Central memory CD8-positive, alpha-beta T cell (primary cell): ENCODE data around the gene ARL15.

Experiments used
- ATAC-seq: fragments of 150-1000 bp; cut with Tn5 transposase; replicated peaks from 2 replicates; pipeline ENCODE4 v1.10.0; 2022; ENCODE audit warnings: mild to moderate bottlenecking, moderate FRiP score, moderate number of reproducible peaks; ENCODE audit not compliant: poor library complexity, severe bottlenecking; ENCODE audit errors: extremely low read depth
- DNase-seq, 2 donors: peaks; one replicate each; pipeline ENCODE4 v3.0.0; 2021; ENCODE audit warnings: low spot score in 2 of 2
- H3K27ac Mint-ChIP-seq: one replicate; pipeline ENCODE4 v1.8.0; 2022; ENCODE audit warnings: low read depth, mild to moderate bottlenecking, moderate library complexity, mixed read lengths
- H3K27me3 Mint-ChIP-seq: one replicate; pipeline ENCODE4 v1.8.0; 2022; ENCODE audit warnings: mixed read lengths
- H3K36me3 Mint-ChIP-seq: one replicate; pipeline ENCODE4 v1.8.0; 2022; ENCODE audit warnings: mild to moderate bottlenecking, moderate library complexity, mixed read lengths; ENCODE audit not compliant: insufficient read depth
- H3K4me1 Mint-ChIP-seq: one replicate; pipeline ENCODE4 v1.8.0; 2022; ENCODE audit warnings: mixed read lengths
- H3K4me3 Mint-ChIP-seq: one replicate; pipeline ENCODE4 v1.8.0; 2022; ENCODE audit warnings: mild to moderate bottlenecking, moderate library complexity, mixed read lengths
- H3K9me3 Mint-ChIP-seq: one replicate; pipeline ENCODE4 v1.8.0; 2022; ENCODE audit warnings: mixed read lengths

ARL15 gene

DNA sequence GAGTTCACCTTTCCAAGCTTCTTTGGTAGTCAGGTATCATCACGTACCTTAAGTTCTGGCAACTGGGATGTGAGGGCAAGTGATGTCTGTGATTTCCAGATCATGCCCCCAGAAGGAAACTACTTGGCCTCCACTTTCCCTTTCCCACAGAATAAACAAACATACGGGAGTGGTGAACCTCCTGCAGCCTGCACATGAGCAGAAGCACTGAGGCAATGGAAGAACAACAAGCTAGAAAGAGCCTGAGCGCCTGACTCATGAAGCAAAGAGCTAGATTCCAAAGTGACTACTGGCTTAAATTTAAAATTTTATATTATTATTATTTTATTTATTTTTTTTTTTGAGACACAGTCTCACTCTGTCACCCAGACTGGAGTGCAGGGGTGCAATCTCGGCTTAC lies 35.0 kb downstream of the ARL15 start:
- H3K27ac Mint-ChIP-seq, result no peak overlapping the region

DNA sequence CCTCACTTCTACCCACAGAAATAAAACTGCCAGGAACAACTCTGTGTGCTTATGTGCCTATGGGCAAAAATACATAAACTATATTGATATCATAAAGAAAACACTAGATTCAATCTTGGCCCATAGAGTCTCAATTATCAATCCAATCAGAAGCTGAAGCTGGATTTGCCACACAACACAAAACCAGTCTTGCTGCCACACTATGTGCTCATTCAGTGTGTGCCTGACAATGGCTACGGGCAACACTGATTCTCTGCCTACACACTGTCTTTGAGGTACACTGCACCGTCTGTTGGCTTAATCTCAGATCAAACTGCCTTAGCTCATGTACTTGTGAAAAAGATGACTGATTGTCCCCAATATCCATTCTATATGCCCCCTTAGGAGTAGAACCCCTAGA lies 35.4 kb downstream of the ARL15 start:
- Mint-ChIP-seq H3K27me3 (no peaks in the 10 kb centered on the region), H3K9me3 (no peaks in the 10 kb centered on the region), H3K4me1 (peaks cover 31% of the 10 kb centered on the region), H3K27ac (no peak overlapping the region), H3K36me3 (peaks cover 3% of the 10 kb centered on the region), H3K4me3 (no peak overlapping the region)
- ATAC-seq, result no peak
- no peak for DNase-seq

More for the DNA sequence above, 35.0 kb downstream of the ARL15 start:
- Mint-ChIP-seq H3K9me3 (no peaks in the 10 kb centered on the region), H3K4me3 (no peak overlapping the region), H3K4me1 (peaks cover 31% of the 10 kb centered on the region), H3K27me3 (no peaks in the 10 kb centered on the region), H3K36me3 (peaks cover 3% of the 10 kb centered on the region)
- DNase-seq (no peak), ATAC-seq (no peak)

DNA sequence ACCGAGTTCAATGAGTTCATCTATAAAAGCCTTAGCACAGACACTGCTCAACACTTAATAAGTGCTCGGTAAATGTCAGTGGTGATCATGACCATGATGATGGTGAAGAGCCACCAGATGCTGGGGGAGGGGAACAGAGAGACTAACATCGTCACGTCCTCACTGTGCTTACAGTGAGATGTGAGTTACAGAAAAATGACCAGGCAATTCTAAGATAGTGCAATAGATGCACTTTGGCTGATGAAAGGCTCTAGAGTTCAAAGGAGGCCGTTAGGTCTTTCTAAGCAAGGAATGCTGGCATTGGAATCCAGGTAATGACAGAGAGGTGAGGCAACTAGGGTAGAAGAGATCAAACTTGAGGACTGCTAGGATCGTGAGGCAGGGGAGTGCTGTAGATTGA lies 36.7 kb downstream of the ARL15 start:
- DNase-seq (no peak), ATAC-seq (no peak)
- H3K27ac Mint-ChIP-seq, result peak overlapping the region; percentile 9
- H3K9me3 Mint-ChIP-seq, result no peaks in the 10 kb centered on the region
- H3K27me3 Mint-ChIP-seq, result no peaks in the 10 kb centered on the region
- peaks cover 25% of the 10 kb centered on the region for H3K4me1 Mint-ChIP-seq
- H3K36me3 Mint-ChIP-seq, result peaks cover 3% of the 10 kb centered on the region
- H3K4me3 Mint-ChIP-seq, result no peak overlapping the region

DNA sequence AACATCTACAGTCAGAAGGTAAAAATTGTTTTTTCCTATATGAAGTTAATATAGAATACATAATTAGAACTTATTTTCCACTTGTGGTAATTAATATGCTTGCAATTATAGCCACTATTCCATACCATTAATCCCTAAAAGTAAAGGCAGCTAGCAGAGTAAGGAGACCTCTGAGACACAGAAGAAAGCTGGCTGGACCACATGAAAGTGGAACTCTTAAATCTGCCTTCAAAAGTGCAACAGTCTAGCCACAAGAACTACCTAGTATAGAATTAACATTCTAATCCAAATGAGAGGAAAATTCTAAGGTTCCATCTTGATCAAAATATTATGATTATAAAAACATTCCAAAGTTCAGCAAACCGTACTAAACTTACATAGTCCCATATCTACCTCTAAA lies 37.6 kb downstream of the ARL15 start:
- no peak for ATAC-seq
- Mint-ChIP-seq H3K4me3 (no peak overlapping the region), H3K9me3 (no peaks in the 10 kb centered on the region), H3K4me1 (peaks cover 16% of the 10 kb centered on the region), H3K27me3 (no peaks in the 10 kb centered on the region), H3K27ac (no peak overlapping the region), H3K36me3 (peaks cover 3% of the 10 kb centered on the region)
- DNase-seq, result no peak

DNA sequence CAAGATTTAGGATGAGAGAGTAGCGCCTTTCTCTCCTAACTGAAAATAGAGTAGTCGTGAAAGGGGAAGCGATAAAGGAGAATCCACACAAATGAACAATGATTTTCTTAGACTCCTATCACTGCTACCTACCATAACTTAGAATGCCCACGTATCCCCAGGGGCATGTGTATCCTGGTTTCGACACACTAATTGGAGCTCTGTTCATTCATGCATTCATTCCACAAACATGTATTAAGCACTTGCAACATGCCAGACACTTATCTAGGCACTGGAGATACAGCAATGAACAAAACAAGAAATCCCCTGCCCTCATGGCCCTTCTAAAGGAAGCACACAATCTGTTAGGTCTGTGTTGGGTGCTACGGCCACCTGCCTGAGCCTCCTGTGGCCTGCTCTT lies 40.0 kb downstream of the ARL15 start:
- H3K4me1 Mint-ChIP-seq, result peaks cover 15% of the 10 kb centered on the region
- no peak for DNase-seq
- no peak for ATAC-seq
- no peak overlapping the region for H3K4me3 Mint-ChIP-seq
- H3K9me3 Mint-ChIP-seq, result no peaks in the 10 kb centered on the region
- H3K36me3 Mint-ChIP-seq, result peaks cover 3% of the 10 kb centered on the region
- no peaks in the 10 kb centered on the region for H3K27me3 Mint-ChIP-seq
- H3K27ac Mint-ChIP-seq, result no peak overlapping the region

- Mint-ChIP-seq H3K9me3 (no peaks in the 10 kb centered on the region), H3K4me3 (no peak overlapping the region), H3K4me1 (peaks cover 21% of the 10 kb centered on the region), H3K27ac (no peak overlapping the region), H3K36me3 (no peaks in the 10 kb centered on the region), H3K27me3 (no peaks in the 10 kb centered on the region)
- DNase-seq (no peak), ATAC-seq (no peak)
Observed at GRCh38 chr5:54264574-54264973, 45.8 kb downstream of the ARL15 start.

- H3K27me3 Mint-ChIP-seq, result no peaks in the 10 kb centered on the region
- DNase-seq, result no peak
- H3K4me3 Mint-ChIP-seq, result no peak overlapping the region
- no peaks in the 10 kb centered on the region for H3K9me3 Mint-ChIP-seq
- no peak overlapping the region for H3K27ac Mint-ChIP-seq
- H3K36me3 Mint-ChIP-seq, result no peaks in the 10 kb centered on the region
- ATAC-seq, result no peak
- peaks cover 32% of the 10 kb centered on the region for H3K4me1 Mint-ChIP-seq
Observed at GRCh38 chr5:54263447-54263846, 46.9 kb downstream of the ARL15 start.

- Mint-ChIP-seq H3K9me3 (no peaks in the 10 kb centered on the region), H3K27me3 (no peaks in the 10 kb centered on the region), H3K4me1 (peaks cover 47% of the 10 kb centered on the region), H3K36me3 (no peaks in the 10 kb centered on the region), H3K4me3 (no peak overlapping the region), H3K27ac (no peak overlapping the region)
- ATAC-seq, result no peak
- DNase-seq, result no peak
Observed at GRCh38 chr5:54261596-54261995, 48.8 kb downstream of the ARL15 start.

- Mint-ChIP-seq H3K4me1 (peaks cover 58% of the 10 kb centered on the region), H3K9me3 (no peaks in the 10 kb centered on the region), H3K27ac (no peak overlapping the region), H3K36me3 (no peaks in the 10 kb centered on the region), H3K27me3 (no peaks in the 10 kb centered on the region), H3K4me3 (no peak overlapping the region)
- ATAC-seq (no peak), DNase-seq (no peak)
Observed at GRCh38 chr5:54259981-54260380, 50.4 kb downstream of the ARL15 start.

DNA sequence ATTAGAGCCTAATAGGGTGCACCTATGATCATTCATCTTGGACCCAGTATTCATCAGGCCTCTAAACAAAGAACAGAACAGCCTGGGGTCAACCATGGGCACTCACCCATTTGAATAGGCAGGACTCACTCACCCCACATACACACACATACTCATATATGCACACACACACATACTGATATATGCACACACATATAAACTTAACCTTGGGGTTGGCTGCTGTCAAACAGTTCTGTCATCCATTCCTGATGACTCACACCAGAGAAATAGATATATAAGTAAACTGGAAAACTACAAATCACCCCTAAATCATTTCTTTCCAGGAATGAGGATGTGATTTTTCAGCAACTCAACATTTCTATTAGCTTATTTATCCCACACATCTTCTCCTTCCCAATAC lies 51.3 kb downstream of the ARL15 start:
- H3K4me1 Mint-ChIP-seq, result peaks cover 50% of the 10 kb centered on the region
- DNase-seq (no peak), ATAC-seq (no peak)
- no peaks in the 10 kb centered on the region for H3K9me3 Mint-ChIP-seq
- no peaks in the 10 kb centered on the region for H3K27me3 Mint-ChIP-seq
- no peak overlapping the region for H3K27ac Mint-ChIP-seq
- H3K36me3 Mint-ChIP-seq, result no peaks in the 10 kb centered on the region
- H3K4me3 Mint-ChIP-seq, result no peak overlapping the region

- H3K4me1 Mint-ChIP-seq, result peaks cover 44% of the 10 kb centered on the region
Observed at GRCh38 chr5:54257366-54258118, 52.8 kb downstream of the ARL15 start.

DNA sequence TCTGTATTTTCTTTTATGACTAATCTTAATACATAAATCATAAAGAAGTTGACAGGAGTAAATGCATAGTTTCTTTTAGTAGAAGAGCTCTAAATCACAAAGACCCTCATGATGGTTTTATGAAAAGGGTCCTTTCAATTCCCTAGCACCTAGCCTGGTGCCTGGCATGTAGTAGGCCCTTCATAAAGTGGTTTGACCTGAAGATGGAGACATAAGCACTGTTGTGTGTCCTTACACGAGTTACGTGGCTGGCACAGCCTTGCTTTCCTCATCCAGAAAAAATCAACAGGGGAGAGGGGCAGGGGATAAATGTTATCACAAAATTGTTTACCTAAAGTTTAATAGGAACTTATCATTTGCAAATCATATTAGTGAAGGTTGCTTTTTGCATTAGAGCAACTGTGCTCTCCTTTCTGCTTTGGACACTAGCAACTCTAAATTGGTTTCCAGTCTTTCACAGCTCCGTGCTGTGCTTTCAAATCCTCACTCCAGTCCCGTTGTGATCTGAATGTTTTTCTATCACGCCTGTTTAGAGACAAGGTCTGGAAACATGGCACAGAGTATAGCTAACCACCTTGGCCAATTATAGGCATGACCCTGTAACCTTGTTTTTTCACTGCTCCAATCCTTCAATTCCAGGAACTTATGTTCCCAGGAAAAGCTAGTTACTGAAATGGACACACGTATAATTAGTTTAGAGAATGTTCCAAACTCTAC lies 55.7 kb downstream of the ARL15 start:
- no peaks in the 10 kb centered on the region for H3K9me3 Mint-ChIP-seq
- no peak overlapping the region for H3K27ac Mint-ChIP-seq
- DNase-seq (no peak), ATAC-seq (no peak)
- H3K36me3 Mint-ChIP-seq, result no peaks in the 10 kb centered on the region
- no peaks in the 10 kb centered on the region for H3K27me3 Mint-ChIP-seq
- H3K4me1 Mint-ChIP-seq, result peaks cover 38% of the 10 kb centered on the region
- H3K4me3 Mint-ChIP-seq, result no peak overlapping the region

More at GRCh38 chr5:54257366-54258118, 52.8 kb downstream of the ARL15 start:
- H3K27me3 Mint-ChIP-seq, result no peaks in the 10 kb centered on the region
- no peak for ATAC-seq
- no peaks in the 10 kb centered on the region for H3K36me3 Mint-ChIP-seq
- H3K27ac Mint-ChIP-seq, result no peak overlapping the region
- DNase-seq, result no peak
- H3K9me3 Mint-ChIP-seq, result no peaks in the 10 kb centered on the region
- no peak overlapping the region for H3K4me3 Mint-ChIP-seq

- H3K36me3 Mint-ChIP-seq, result no peaks in the 10 kb centered on the region
Observed at GRCh38 chr5:54251981-54252380, 58.4 kb downstream of the ARL15 start.

More at GRCh38 chr5:54251981-54252380, 58.4 kb downstream of the ARL15 start:
- Mint-ChIP-seq H3K4me1 (peaks cover 15% of the 10 kb centered on the region), H3K27ac (no peak overlapping the region), H3K4me3 (no peak overlapping the region), H3K9me3 (no peaks in the 10 kb centered on the region), H3K27me3 (no peaks in the 10 kb centered on the region)
- ATAC-seq (no peak), DNase-seq (no peak)
